Chondrocyte (in vitro differentiated cells): ENCODE measurements around the gene CHST11. TPM values are rescaled to one million over a fixed set of nuclear protein-coding genes. Genes with fewer than 3 reads are reported as not detected.

Source experiments
- DNase-seq: peaks from one replicate; pipeline ENCODE4 v3.0.0; 2021; ENCODE audit warnings: mixed read lengths, low spot score
- H3K27ac Mint-ChIP-seq: one replicate; pipeline ENCODE4 v1.8.0; 2021; ENCODE audit warnings: mild to moderate bottlenecking, moderate library complexity, mixed read lengths; ENCODE audit not compliant: unreplicated experiment
- H3K27me3 Mint-ChIP-seq: 2 replicates; pipeline ENCODE4 v1.8.0; 2021; ENCODE audit warnings: low read depth, mixed read lengths
- H3K36me3 Mint-ChIP-seq: 2 replicates; pipeline ENCODE4 v1.8.0; 2021; ENCODE audit warnings: low read depth, mixed read lengths
- H3K4me1 Mint-ChIP-seq: 2 replicates; pipeline ENCODE4 v1.8.0; 2021; ENCODE audit warnings: low read depth, mild to moderate bottlenecking, mixed read lengths
- H3K4me3 Mint-ChIP-seq: one replicate; pipeline ENCODE4 v1.8.0; 2021; ENCODE audit warnings: mild to moderate bottlenecking, moderate library complexity, mixed read lengths; ENCODE audit not compliant: unreplicated experiment
- H3K9me3 Mint-ChIP-seq: 2 replicates; pipeline ENCODE4 v1.8.0; 2021; ENCODE audit warnings: low read depth, mixed read lengths
- total RNA-seq: library from RNA; stranded (reverse); gene quantifications from 3 replicates; pipeline ENCODE4 v1.2.1, GENCODE V29; 2021
- TF ChIP-seq, protein P1 (sequence below): fragments of 200-600 bp; sonication (generic); IDR thresholded peaks from 2 replicates; pipeline ENCODE4 v1.5.0; 2021; ENCODE audit warnings: antibody characterized with exemption, mild to moderate bottlenecking, moderate library complexity

Gene CHST11
- total RNA-seq, 1 donor from 2014 or later, result 6.2 TPM

DNA sequence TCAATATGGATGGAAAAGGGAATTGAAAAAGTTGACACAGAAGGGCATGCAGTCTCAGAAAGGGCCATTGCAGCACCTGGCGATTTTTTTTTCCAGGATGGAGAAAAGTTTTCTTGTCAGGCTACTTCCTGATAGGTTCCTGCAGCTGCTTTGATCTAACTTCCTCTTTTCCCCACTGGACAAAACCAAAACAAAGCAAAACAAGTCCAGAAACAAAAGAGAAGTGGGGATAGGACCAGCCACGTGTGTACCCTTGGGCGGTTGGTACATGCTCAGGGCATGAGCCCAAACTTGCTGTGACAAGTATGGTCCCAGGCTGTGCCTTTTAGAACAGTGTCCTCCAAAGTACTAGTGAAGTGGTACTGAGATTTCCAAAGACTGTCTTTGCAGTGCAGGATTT lies 89.8 kb downstream of the CHST11 start:
- TF ChIP-seq, protein P1, sequence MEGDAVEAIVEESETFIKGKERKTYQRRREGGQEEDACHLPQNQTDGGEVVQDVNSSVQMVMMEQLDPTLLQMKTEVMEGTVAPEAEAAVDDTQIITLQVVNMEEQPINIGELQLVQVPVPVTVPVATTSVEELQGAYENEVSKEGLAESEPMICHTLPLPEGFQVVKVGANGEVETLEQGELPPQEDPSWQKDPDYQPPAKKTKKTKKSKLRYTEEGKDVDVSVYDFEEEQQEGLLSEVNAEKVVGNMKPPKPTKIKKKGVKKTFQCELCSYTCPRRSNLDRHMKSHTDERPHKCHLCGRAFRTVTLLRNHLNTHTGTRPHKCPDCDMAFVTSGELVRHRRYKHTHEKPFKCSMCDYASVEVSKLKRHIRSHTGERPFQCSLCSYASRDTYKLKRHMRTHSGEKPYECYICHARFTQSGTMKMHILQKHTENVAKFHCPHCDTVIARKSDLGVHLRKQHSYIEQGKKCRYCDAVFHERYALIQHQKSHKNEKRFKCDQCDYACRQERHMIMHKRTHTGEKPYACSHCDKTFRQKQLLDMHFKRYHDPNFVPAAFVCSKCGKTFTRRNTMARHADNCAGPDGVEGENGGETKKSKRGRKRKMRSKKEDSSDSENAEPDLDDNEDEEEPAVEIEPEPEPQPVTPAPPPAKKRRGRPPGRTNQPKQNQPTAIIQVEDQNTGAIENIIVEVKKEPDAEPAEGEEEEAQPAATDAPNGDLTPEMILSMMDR, result no peak
- peaks cover 6% of the 10 kb centered on the region for H3K4me1 Mint-ChIP-seq
- no peak overlapping the region for H3K27ac Mint-ChIP-seq
- H3K9me3 Mint-ChIP-seq, result peaks cover 6% of the 10 kb centered on the region
- no peak for DNase-seq
- H3K27me3 Mint-ChIP-seq, result no peaks in the 10 kb centered on the region
- H3K4me3 Mint-ChIP-seq, result no peak overlapping the region
- H3K36me3 Mint-ChIP-seq, result no peaks in the 10 kb centered on the region

- Mint-ChIP-seq H3K27me3 (no peaks in the 10 kb centered on the region), H3K36me3 (no peaks in the 10 kb centered on the region), H3K4me3 (no peak overlapping the region), H3K27ac (no peak overlapping the region), H3K9me3 (peaks cover 6% of the 10 kb centered on the region), H3K4me1 (peaks cover 5% of the 10 kb centered on the region)
- TF ChIP-seq, protein P1, result no peak
- DNase-seq, result no peak
These were observed 90.5 kb downstream of the CHST11 start for GRCh38 chr12:104547235-104547634.

DNA sequence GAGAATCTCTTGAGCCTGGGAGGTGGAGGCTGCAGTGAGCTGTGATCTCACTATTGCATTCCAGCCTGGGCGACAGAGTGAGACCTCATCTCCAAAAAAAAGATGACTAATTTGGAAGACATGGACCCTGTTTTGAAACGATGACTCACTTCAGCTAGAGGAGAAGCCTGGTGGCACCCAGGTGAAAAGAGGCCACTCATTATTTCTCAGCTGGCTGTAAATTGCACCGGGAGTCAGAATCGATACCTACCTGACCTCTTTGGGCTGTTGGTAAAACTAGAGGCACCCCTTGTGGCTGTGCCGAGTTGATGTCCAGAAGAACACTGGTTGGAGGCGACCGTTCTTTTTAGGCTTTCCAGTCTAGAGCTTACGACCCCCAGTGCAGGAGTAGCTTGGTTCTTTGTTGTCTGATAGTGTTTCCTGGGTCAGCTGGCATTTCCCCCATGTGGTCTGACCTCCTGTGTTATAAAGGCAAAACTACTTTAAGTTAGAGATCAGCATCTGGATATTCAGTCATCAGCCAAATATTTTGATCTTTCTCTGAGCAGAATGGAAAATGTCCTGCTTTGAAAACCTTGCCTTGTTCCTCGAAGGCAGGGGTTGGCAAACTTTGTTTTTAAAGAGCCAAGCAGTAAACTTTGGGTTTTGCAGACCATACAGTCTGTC lies 93.2 kb downstream of the CHST11 start:
- peaks cover 5% of the 10 kb centered on the region for H3K4me1 Mint-ChIP-seq
- peaks cover 4% of the 10 kb centered on the region for H3K36me3 Mint-ChIP-seq
- no peak overlapping the region for H3K4me3 Mint-ChIP-seq
- peaks cover 14% of the 10 kb centered on the region for H3K9me3 Mint-ChIP-seq
- no peak for DNase-seq
- no peaks in the 10 kb centered on the region for H3K27me3 Mint-ChIP-seq
- no peak overlapping the region for H3K27ac Mint-ChIP-seq
- TF ChIP-seq, protein P1, result no peak

GRCh38 chr12:104551313-104551931 lies 94.7 kb downstream of the CHST11 start:
- Mint-ChIP-seq H3K9me3 (peaks cover 14% of the 10 kb centered on the region), H3K27me3 (no peaks in the 10 kb centered on the region), H3K27ac (no peak overlapping the region), H3K36me3 (peaks cover 4% of the 10 kb centered on the region), H3K4me3 (no peak overlapping the region), H3K4me1 (peaks cover 5% of the 10 kb centered on the region)
- TF ChIP-seq, protein P1, result no peak
- DNase-seq, result no peak

GRCh38 chr12:104553421-104553820 lies 96.7 kb downstream of the CHST11 start:
- no peaks in the 10 kb centered on the region for H3K27me3 Mint-ChIP-seq

More at GRCh38 chr12:104553421-104553820, 96.7 kb downstream of the CHST11 start:
- TF ChIP-seq, protein P1, result no peak
- H3K4me3 Mint-ChIP-seq, result no peak overlapping the region
- H3K9me3 Mint-ChIP-seq, result peaks cover 9% of the 10 kb centered on the region
- H3K27ac Mint-ChIP-seq, result peak overlapping the region; percentile 53
- peaks cover 4% of the 10 kb centered on the region for H3K36me3 Mint-ChIP-seq
- H3K4me1 Mint-ChIP-seq, result peaks cover 5% of the 10 kb centered on the region
- DNase-seq, result no peak
